Lung (tissue), 12 donors: ENCODE measurements around the gene ABHD5. TPM values are rescaled to one million over a fixed set of nuclear protein-coding genes. Genes with fewer than 3 reads are reported as not detected.

Source experiments
- ATAC-seq: fragments of 200-7000 bp; cut with Tn5 transposase; one replicate; pipeline ENCODE4 v1.9.1; 2020; ENCODE audit warnings: moderate number of reproducible peaks; ENCODE audit not compliant: insufficient read depth, low FRiP score
- DNase-seq, 3 donors: peaks; one replicate each; pipeline ENCODE4 v3.0.0-alpha.2; 2013 to 2017
- H3K27ac ChIP-seq, 2 donors: one replicate each; pipeline ENCODE4 v1.5.1; 2013; ENCODE audit warnings: mild to moderate bottlenecking in 2 of 2, moderate library complexity in 2 of 2, control low read depth in 1 of 2, inconsistent platforms in 1 of 2, low read depth in 1 of 2, low read length in 1 of 2
- H3K27me3 ChIP-seq, 3 donors: one replicate each; pipeline ENCODE4 v1.5.1; 2013; ENCODE audit warnings: low read length in 2 of 3; ENCODE audit not compliant: control insufficient read depth in 3 of 3, insufficient read depth in 3 of 3
- H3K36me3 ChIP-seq, 4 donors: one replicate each; pipeline ENCODE4 v1.5.1; 2013; ENCODE audit warnings: low read length in 4 of 4, mild to moderate bottlenecking in 1 of 4, moderate library complexity in 1 of 4; ENCODE audit not compliant: control insufficient read depth in 4 of 4, insufficient read depth in 4 of 4
- H3K4me1 ChIP-seq, 5 donors: one replicate each; pipeline ENCODE4 v1.5.1; 2013; ENCODE audit warnings: low read length in 5 of 5, mild to moderate bottlenecking in 2 of 5, moderate library complexity in 1 of 5; ENCODE audit not compliant: control insufficient read depth in 5 of 5, insufficient read depth in 5 of 5
- H3K4me3 ChIP-seq: one replicate; pipeline ENCODE4 v1.5.1; 2013; ENCODE audit warnings: mild to moderate bottlenecking, control low read depth, moderate library complexity
- H3K9ac ChIP-seq, 2 donors: one replicate each; pipeline ENCODE4 v1.5.1; 2013; ENCODE audit warnings: low read length in 2 of 2, control low read depth in 1 of 2; ENCODE audit not compliant: insufficient read depth in 1 of 2
- H3K9me3 ChIP-seq, 4 donors: one replicate each; pipeline ENCODE4 v1.5.1; 2013; ENCODE audit warnings: low read length in 3 of 4, mild to moderate bottlenecking in 1 of 4, moderate library complexity in 1 of 4; ENCODE audit not compliant: control insufficient read depth in 4 of 4, insufficient read depth in 3 of 4
- WGBS, 2 donors: extraction: QIAGEN DNeasy Blood & Tissue Kit; methylation state at CpG; one replicate each; pipeline ENCODE4 v1.1.7; 2013; 5-methylcytosine and 5-hydroxymethylcytosine counted together
- polyA plus RNA-seq, 2 donors: library from polyadenylated mRNA; stranded (reverse); fragments of 200-250 nt; gene quantifications; one replicate each; pipeline ENCODE4 v1.2.1, GENCODE V29; 2013
- total RNA-seq, 2 donors: library from RNA; depleted of rRNA in 1 of 2; stranded (reverse); fragments of >200 nt in 1 of 2; gene quantifications; one replicate each; pipeline ENCODE4 v1.2.1, GENCODE V29; 2014 to 2021
- TF ChIP-seq, protein P1 (sequence below): IDR thresholded peaks from 2 replicates; pipeline ENCODE4 v1.5.1; 2012; ENCODE audit warnings: mild to moderate bottlenecking; ENCODE audit errors: control extremely low read depth, extremely low read depth
- donor health status: control.
- donor health status: control.
- donor health status: Bipolar disorder and iron deficiency.
- donor health status: healthy.
- donor health status: DM: yes; HTN: yes; CAD: no.

Gene ABHD5
- total and polyA plus RNA-seq, 4 donors = 18.3 to 31.4 (median 30.9) TPM

DNA sequence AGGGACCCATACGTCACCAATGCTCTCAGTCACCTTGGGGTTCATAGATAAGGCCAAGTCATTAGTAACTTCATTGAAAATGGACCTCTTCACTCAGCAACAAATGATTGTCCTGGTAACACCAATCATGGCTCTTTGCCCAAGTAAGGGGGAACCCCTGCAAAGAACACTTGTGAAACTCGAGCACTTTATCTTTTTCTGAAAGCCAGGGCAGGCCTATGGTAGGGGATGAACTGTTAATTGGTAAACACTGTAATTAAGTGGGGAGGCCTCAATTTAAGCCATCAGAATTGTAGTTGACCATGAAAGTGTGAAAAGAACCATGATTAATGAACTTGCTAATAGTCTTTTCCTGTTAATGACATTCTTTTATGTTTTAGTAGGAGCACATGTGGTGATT, 73.3 kb downstream of the ABHD5 start:
- H3K36me3 ChIP-seq = no peaks in the 10 kb centered on the region
- peaks cover 0 to 2% (median 0%) of the 10 kb centered on the region in 4 donors for H3K9me3 ChIP-seq
- TF ChIP-seq, protein P1, sequence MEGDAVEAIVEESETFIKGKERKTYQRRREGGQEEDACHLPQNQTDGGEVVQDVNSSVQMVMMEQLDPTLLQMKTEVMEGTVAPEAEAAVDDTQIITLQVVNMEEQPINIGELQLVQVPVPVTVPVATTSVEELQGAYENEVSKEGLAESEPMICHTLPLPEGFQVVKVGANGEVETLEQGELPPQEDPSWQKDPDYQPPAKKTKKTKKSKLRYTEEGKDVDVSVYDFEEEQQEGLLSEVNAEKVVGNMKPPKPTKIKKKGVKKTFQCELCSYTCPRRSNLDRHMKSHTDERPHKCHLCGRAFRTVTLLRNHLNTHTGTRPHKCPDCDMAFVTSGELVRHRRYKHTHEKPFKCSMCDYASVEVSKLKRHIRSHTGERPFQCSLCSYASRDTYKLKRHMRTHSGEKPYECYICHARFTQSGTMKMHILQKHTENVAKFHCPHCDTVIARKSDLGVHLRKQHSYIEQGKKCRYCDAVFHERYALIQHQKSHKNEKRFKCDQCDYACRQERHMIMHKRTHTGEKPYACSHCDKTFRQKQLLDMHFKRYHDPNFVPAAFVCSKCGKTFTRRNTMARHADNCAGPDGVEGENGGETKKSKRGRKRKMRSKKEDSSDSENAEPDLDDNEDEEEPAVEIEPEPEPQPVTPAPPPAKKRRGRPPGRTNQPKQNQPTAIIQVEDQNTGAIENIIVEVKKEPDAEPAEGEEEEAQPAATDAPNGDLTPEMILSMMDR = no peak
- DNase-seq (no peak), ATAC-seq (no peak)
- no peak overlapping the region for H3K27ac ChIP-seq
- no peak overlapping the region for H3K9ac ChIP-seq
- H3K4me1 ChIP-seq = peaks cover 5 to 14% (median 6%) of the 10 kb centered on the region in 5 donors
- no peaks in the 10 kb centered on the region for H3K27me3 ChIP-seq
- 84 to 88% methylated on average over 2 of the region's 2 CpGs for WGBS, 2 donors
- no peak overlapping the region for H3K4me3 ChIP-seq

DNA sequence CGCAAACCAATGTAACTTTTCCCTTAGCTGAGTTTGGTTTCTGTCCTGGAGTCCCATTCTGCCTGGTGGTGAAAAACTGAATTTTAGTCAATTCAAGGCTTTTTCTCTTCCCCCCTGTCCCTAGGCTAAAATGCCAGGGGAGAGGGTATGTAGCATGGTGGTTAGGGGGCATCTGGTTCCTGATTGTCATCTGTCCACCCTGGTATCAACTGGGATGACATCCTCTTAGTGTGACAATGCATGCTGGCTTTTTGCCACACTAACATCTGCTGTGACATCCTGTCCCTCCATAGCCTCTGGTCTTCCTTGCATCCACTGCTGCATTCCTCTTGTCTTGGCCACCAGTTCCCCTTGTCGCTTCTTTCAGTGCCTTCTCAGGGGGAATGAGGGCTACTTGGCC, 73.7 kb downstream of the ABHD5 start:
- no peak for ATAC-seq
- H3K4me1 ChIP-seq = peaks cover 5 to 18% (median 8%) of the 10 kb centered on the region in 5 donors
- 87 to 92% methylated on average over 2 of the region's 2 CpGs for WGBS, 2 donors
- H3K27me3 ChIP-seq = no peaks in the 10 kb centered on the region
- DNase-seq = peak in 1 of 3 donors; percentile 25
- H3K36me3 ChIP-seq = no peaks in the 10 kb centered on the region
- peaks cover 0 to 2% (median 0%) of the 10 kb centered on the region in 4 donors for H3K9me3 ChIP-seq
- no peak overlapping the region for H3K27ac ChIP-seq
- no peak overlapping the region for H3K4me3 ChIP-seq
- TF ChIP-seq, protein P1 = no peak
- H3K9ac ChIP-seq = no peak overlapping the region

DNA sequence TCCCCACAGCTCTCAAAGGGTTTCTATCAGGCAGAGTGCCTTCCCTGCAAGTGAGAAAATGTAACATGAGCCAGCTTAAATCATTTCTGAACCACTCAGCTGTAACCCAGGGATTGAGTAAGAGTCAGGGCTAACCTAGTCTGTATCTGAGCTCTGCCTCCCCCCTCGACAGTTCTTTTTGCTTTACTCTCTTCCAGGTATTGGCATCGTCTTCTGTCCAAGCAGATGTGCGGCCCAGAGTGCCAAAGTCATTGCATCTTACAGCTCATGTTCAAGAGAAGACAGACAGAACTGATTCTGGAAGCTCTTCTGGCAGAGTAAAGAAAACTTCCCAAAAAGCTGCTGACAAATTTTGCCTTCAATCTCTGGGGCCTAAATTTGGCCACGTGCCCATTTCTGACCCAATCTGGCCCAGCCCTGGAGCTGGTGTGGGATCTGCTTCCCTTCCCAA, 74.8 kb downstream of the ABHD5 start:
- TF ChIP-seq, protein P1 = no peak
- H3K27ac ChIP-seq = no peak overlapping the region
- peaks cover 0 to 2% (median 0%) of the 10 kb centered on the region in 4 donors for H3K9me3 ChIP-seq
- no peaks in the 10 kb centered on the region for H3K27me3 ChIP-seq
- H3K9ac ChIP-seq = no peak overlapping the region
- H3K4me3 ChIP-seq = no peak overlapping the region
- no peak for ATAC-seq
- 73 to 87% methylated on average over 4 of the region's 4 CpGs for WGBS, 2 donors
- H3K4me1 ChIP-seq = peaks cover 3 to 28% (median 14%) of the 10 kb centered on the region in 5 donors
- no peaks in the 10 kb centered on the region for H3K36me3 ChIP-seq
- DNase-seq = peak in 1 of 3 donors; percentile 64
